Neural cell (in vitro differentiated cells): ENCODE results near the gene LIPA.

Experiments
- CTCF ChIP-seq: fragments of 450-650 bp; IDR thresholded peaks from 2 replicates; pipeline ENCODE4 v1.5.1; 2014; ENCODE audit warnings: antibody characterized with exemption, mild to moderate bottlenecking, moderate library complexity; ENCODE audit not compliant: poor library complexity, severe bottlenecking
- EZH2 ChIP-seq: fragments of 200-600, 300-800 bp; shearing (Covaris generic), sonication (generic); IDR thresholded peaks from 2 replicates; pipeline ENCODE4 v1.6.1; 2014; ENCODE audit warnings: antibody characterized with exemption, low read length, borderline replicate concordance, mild to moderate bottlenecking; ENCODE audit not compliant: insufficient read depth, poor library complexity, severe bottlenecking
- POLR2AphosphoS5 ChIP-seq: IDR thresholded peaks from 2 replicates; pipeline ENCODE4 v1.6.1; 2012
- SMC3 ChIP-seq: fragments of 450-650 bp; conservative IDR thresholded peaks from 2 replicates; pipeline ENCODE4 v1.6.1; 2014; ENCODE audit warnings: antibody characterized with exemption, mild to moderate bottlenecking, moderate library complexity; ENCODE audit not compliant: poor library complexity

- TF ChIP-seq SMC3 (no peak), CTCF (no peak), POLR2AphosphoS5 (no peak), EZH2 (no peak)
Observed at GRCh38 chr10:89240519-89240918, 11.1 kb downstream of the LIPA start.
